ENCODE measurements around the gene AHDC1. TPM values are rescaled to one million over a fixed set of nuclear protein-coding genes. Genes with fewer than 3 reads are reported as not detected.

Gene AHDC1
- total and polyA plus RNA-seq, 9 of the 15 experiments (the other 6 are each of a cell fraction or from before 2014, with no cell fraction given), result 0.21 to 36.4 (median 4.7) TPM

GRCh38 chr1:27527890-27528817, 75.8 kb downstream of the AHDC1 start:
- ChIA-PET CTCF (ENCODE audit: low intra/inter-chr PET ratio) (no interaction called here), POLR2A (no interaction called here)
- H3K4me2 ChIP-seq (ENCODE audit: insufficient read depth, low read length), result peak overlapping the region; percentile 68
- peak overlapping the region; percentile 41; the same call in 1 of the 2 replicates for H2AFZ ChIP-seq (ENCODE audit: low read depth, low read length)
- no peaks in the 10 kb centered on the region for H3K9me1 ChIP-seq (ENCODE audit: control insufficient read depth, insufficient read depth, low read length)
- H4K20me1 ChIP-seq (replicated peaks; ENCODE audit: control insufficient read depth, insufficient read depth, low read length), result no peaks in the 10 kb centered on the region
- H3K4me1 ChIP-seq (replicated peaks in 1 of 2; ENCODE audit: control insufficient read depth in 2 of 2, insufficient read depth in 2 of 2, low read length in 2 of 2), result peaks cover 49 to 75% of the 10 kb centered on the region in 2 experiments
- peak overlapping the region; percentile 59 for H3K27ac ChIP-seq (ENCODE audit: extremely low read depth, low read depth, low read length)
- no TSS peak for BruUV-seq (replicated peaks)
- DNase-seq (ENCODE audit: extremely low read depth in 1 of 4, low spot score in 3 of 4) (peak in 2 of 4 experiments; percentile 52 to 55), FAIRE-seq (no peak), ATAC-seq (no peak)
- H3K4me3 ChIP-seq, result no peak overlapping the region; the same call in 1 of the 2 replicates
- H3K9ac ChIP-seq (ENCODE audit: insufficient read depth in 1 of 2, low read depth in 2 of 2, low read length in 2 of 2), result peak overlapping the region; percentile 42 to 96
- no peaks in the 10 kb centered on the region for H3K27me3 ChIP-seq (ENCODE audit: control insufficient read depth in 2 of 2, insufficient read depth in 2 of 2, low read length in 2 of 2)
- intact Hi-C loops (cut with micrococcal nuclease) (loop anchor here (2.0 kb wide), 1 partner anchor 39 kb away; no protein-coding TSS in a partner anchor), in situ Hi-C loops (cut with MboI) (no loop called here)
- no peaks in the 10 kb centered on the region for H3K9me3 ChIP-seq (replicated peaks; ENCODE audit: control insufficient read depth, insufficient read depth, low read depth, low read length)
- 68% methylated on average over 58 of the region's 71 CpGs for WGBS (ENCODE audit: insufficient coverage, low coverage, missing lambda C conversion rate)
- peaks cover 10% of the 10 kb centered on the region; the same call in 2 of the 3 replicates for H3K36me3 ChIP-seq (ENCODE audit: control insufficient read depth, insufficient read depth, low read length)
- peaks cover 36% of the 10 kb centered on the region for H3K79me2 ChIP-seq (ENCODE audit: control insufficient read depth, insufficient read depth, low read length)
- TF ChIP-seq CTCF (IDR thresholded peaks at IDR 0.05 in 2 of 3, conservative IDR thresholded peaks at IDR 0.05 in 1 of 3; ENCODE audit: insufficient read depth in 2 of 3, low read depth in 1 of 3, low read length in 3 of 3) (no peak), GABPB1 (CRISPR knock-in tag; IDR thresholded peaks at IDR 0.05) (peak; percentile 24), PRMT5 (CRISPR knock-in tag; IDR thresholded peaks at IDR 0.05) (no peak), ZNF785 (CRISPR knock-in tag; IDR thresholded peaks at IDR 0.05) (no peak), ZKSCAN8 (CRISPR knock-in tag; IDR thresholded peaks at IDR 0.05) (no peak), RCOR1 (IDR thresholded peaks at IDR 0.05; ENCODE audit: borderline replicate concordance in 1 of 2, low read depth in 2 of 2, low read length in 2 of 2) (no peak), PHF8 (IDR thresholded peaks at IDR 0.05; ENCODE audit: borderline replicate concordance, low read length) (peak; percentile 22; the same call in 1 of the 2 replicates), CREB1 (IDR thresholded peaks at IDR 0.05) (no peak), CREB1 (CRISPR knock-in tag; IDR thresholded peaks at IDR 0.05) (0 out of 2 replicates have a peak, but pooled peaks have one; percentile 29), TCF7L2 (IDR thresholded peaks at IDR 0.05; ENCODE audit: low read depth, low read length) (no peak), FOXJ2 (tag; IDR thresholded peaks at IDR 0.05) (no peak), EP300 (IDR thresholded peaks at IDR 0.05; ENCODE audit: low read length) (no peak), ZBTB33 (CRISPR knock-in tag; IDR thresholded peaks at IDR 0.05) (peak; percentile 99), NR3C1 (CRISPR knock-in tag; IDR thresholded peaks at IDR 0.05) (0 out of 2 replicates have a peak, but pooled peaks have one; percentile 18), TGIF2 (CRISPR knock-in tag; IDR thresholded peaks at IDR 0.05) (0 out of 2 replicates have a peak, but pooled peaks have one; percentile 47), ERF (CRISPR knock-in tag; IDR thresholded peaks at IDR 0.05) (0 out of 2 replicates have a peak, but pooled peaks have one; percentile 8), YY1 (IDR thresholded peaks at IDR 0.05; ENCODE audit: borderline replicate concordance in 1 of 3, control insufficient read depth in 1 of 3, extremely low read depth in 1 of 3, insufficient read depth in 3 of 3, insufficient read length in 1 of 3, insufficient replicate concordance in 2 of 3, low read depth in 1 of 3, low read length in 2 of 3) (no peak), ZNF780A (CRISPR knock-in tag; IDR thresholded peaks at IDR 0.05) (no peak)

All from K562 (cell line).